Type B pancreatic cell (in vitro differentiated cells): ENCODE data around the gene ARPIN. TPM values are rescaled to one million over a fixed set of nuclear protein-coding genes. Genes with fewer than 3 reads are reported as not detected.

ENCODE experiments used
- DNase-seq: peaks from one replicate; pipeline ENCODE4 v3.0.0; 2021; ENCODE audit warnings: mixed read lengths; ENCODE audit not compliant: unreplicated experiment; ENCODE audit errors: extremely low spot score
- H3K27ac Mint-ChIP-seq: 2 replicates; pipeline ENCODE4 v1.8.0; 2021; ENCODE audit warnings: mild to moderate bottlenecking, mixed read lengths
- H3K27me3 Mint-ChIP-seq: 2 replicates; pipeline ENCODE4 v1.8.0; 2021; ENCODE audit warnings: mixed read lengths
- H3K36me3 Mint-ChIP-seq: 2 replicates; pipeline ENCODE4 v1.8.0; 2021; ENCODE audit warnings: mixed read lengths
- H3K4me1 Mint-ChIP-seq: one replicate; pipeline ENCODE4 v1.8.0; 2021; ENCODE audit warnings: mixed read lengths; ENCODE audit not compliant: unreplicated experiment
- H3K4me3 Mint-ChIP-seq: 2 replicates; pipeline ENCODE4 v1.8.0; 2021; ENCODE audit warnings: mild to moderate bottlenecking, mixed read lengths
- H3K9me3 Mint-ChIP-seq: 2 replicates; pipeline ENCODE4 v1.8.0; 2021; ENCODE audit warnings: mixed read lengths
- total RNA-seq: library from RNA; stranded (reverse); gene quantifications from 2 replicates; pipeline ENCODE4 v1.2.1, GENCODE V29; 2021; ENCODE audit warnings: low replicate concordance
- TF ChIP-seq, protein P1 (sequence below): fragments of 200-600 bp; sonication (generic); conservative IDR thresholded peaks from 2 replicates; pipeline ENCODE4 v1.5.0; 2021; ENCODE audit warnings: antibody characterized with exemption, mild to moderate bottlenecking

The ARPIN gene
- total RNA-seq, 1 donor from 2014 or later = 22.7 TPM

DNA sequence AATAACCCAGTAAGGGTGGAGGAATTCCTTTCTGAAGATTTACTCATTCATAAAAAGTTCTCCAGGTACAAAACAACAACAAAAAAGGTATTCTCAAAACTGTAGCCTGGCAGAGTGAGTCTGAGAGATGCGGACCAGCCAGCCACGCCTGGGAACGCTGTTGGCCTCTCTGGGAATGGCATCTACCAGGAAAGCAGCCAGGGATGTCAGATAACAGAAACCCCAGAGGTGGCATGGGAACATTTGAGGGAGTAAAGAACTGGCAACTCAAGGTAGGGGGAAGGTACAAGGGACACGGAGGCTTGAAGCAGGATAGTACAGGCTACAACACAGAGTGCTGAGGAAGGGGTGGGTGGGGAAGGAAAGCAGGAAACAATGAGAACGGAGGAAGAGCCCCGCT is 11.9 kb downstream of the ARPIN start:
- H3K4me1 Mint-ChIP-seq = peaks cover 5% of the 10 kb centered on the region
- no peak overlapping the region for H3K27ac Mint-ChIP-seq
- H3K27me3 Mint-ChIP-seq = no peaks in the 10 kb centered on the region
- no peak overlapping the region for H3K4me3 Mint-ChIP-seq
- H3K36me3 Mint-ChIP-seq = peaks cover 9% of the 10 kb centered on the region
- H3K9me3 Mint-ChIP-seq = no peaks in the 10 kb centered on the region
- TF ChIP-seq, protein P1, sequence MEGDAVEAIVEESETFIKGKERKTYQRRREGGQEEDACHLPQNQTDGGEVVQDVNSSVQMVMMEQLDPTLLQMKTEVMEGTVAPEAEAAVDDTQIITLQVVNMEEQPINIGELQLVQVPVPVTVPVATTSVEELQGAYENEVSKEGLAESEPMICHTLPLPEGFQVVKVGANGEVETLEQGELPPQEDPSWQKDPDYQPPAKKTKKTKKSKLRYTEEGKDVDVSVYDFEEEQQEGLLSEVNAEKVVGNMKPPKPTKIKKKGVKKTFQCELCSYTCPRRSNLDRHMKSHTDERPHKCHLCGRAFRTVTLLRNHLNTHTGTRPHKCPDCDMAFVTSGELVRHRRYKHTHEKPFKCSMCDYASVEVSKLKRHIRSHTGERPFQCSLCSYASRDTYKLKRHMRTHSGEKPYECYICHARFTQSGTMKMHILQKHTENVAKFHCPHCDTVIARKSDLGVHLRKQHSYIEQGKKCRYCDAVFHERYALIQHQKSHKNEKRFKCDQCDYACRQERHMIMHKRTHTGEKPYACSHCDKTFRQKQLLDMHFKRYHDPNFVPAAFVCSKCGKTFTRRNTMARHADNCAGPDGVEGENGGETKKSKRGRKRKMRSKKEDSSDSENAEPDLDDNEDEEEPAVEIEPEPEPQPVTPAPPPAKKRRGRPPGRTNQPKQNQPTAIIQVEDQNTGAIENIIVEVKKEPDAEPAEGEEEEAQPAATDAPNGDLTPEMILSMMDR = no peak
- DNase-seq = peak; percentile 13

DNA sequence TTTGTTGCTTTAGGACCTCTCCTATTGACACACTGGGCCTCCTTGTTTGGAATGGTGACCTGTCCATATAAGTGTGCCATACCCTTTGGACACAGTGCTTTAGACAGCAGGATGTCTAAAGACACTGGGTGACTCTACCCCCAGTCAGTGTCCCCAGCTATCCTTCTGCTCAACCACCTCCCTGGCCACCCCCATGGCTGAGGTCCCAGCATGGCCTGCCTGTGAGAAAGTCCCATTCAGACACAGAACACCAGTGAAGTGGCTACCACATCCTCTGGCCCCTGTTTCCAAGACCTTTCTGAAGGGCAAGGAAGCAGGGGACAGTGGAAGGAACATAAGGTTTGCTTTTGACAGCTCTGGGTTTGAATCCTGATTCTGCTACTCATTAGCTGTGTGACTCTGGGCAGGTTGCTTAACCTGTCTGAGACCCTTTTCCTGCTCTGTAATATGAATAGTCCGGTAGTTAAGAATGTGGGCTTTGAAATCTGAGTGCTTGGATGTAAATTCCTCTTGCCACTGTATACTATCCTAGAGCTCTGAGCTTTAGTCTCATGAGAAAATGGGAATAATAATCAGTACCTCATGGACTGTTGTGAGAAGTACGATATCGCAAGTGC is 12.7 kb downstream of the ARPIN start:
- Mint-ChIP-seq H3K9me3 (no peaks in the 10 kb centered on the region), H3K27ac (peak overlapping the region; percentile 57), H3K27me3 (no peaks in the 10 kb centered on the region), H3K4me3 (peak overlapping the region; percentile 66), H3K36me3 (peaks cover 3% of the 10 kb centered on the region), H3K4me1 (peaks cover 5% of the 10 kb centered on the region)
- DNase-seq = no peak
- TF ChIP-seq, protein P1 = no peak

DNA sequence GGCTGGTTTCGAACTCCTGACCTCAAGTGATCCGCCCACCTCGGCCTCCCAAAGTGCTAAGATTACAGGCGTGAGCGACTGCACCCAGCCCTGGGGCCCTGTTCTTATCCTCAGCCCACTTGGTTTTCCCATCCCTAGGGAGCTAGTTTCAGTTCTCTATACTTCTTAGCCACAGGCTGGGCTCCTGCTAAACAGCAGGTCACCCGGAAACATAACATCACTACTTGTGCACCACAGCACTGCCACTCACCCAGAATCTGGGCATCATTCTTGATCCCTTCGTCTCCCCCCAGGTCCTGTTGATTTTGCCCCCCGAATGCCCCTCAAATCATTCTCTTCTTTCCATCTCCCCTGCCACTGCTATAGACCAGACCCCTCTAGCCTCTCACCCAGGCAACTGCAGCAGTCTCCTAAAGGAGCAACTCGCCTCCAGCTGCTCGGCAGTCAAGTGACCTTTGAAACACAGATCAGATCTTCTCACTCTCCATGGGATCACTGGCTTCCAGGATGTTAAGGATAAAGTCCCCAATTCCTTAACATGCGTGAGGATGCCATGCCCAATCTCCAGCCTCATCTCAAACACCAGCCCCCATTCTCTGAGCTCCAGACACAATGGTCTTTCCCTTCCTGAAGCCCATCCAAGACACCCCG is 13.3 kb downstream of the ARPIN start:
- H3K4me3 Mint-ChIP-seq = peak overlapping the region; percentile 66
- peak overlapping the region; percentile 57 for H3K27ac Mint-ChIP-seq
- peaks cover 5% of the 10 kb centered on the region for H3K4me1 Mint-ChIP-seq
- no peaks in the 10 kb centered on the region for H3K9me3 Mint-ChIP-seq
- peaks cover 3% of the 10 kb centered on the region for H3K36me3 Mint-ChIP-seq
- no peaks in the 10 kb centered on the region for H3K27me3 Mint-ChIP-seq
- TF ChIP-seq, protein P1 = no peak
- no peak for DNase-seq

DNA sequence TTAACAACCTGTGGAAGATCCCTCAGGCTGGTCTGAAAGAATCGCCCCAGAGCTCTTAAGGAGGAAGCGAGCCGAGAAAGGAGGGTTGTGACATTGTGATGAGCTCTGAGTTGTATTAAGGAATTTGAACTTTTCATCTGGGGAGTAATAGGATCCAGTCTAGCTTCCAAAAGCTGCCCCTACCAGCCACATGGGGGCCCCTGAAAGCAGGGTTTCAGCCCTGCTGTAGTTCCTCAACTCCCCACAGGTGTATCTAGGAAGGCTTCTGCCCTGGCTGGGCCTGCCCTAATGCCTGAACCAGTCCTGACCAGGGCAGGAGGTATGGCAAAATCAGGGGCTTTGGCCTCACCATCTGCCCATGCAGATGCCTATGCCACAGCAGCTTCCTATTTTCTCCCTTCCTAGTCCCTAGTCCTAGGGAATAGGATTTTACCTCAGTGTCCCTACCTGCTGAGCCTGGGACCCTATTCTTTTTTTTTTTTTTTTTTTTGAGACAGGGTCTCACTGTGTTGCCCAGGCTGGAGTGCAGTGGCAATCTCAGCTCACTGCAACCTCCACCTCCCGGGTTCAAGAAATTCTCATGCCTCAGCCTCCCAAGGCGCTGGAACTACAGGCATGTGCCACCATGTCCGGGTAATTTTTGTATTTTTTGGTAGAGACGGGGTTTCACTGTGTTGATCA is 14.0 kb downstream of the ARPIN start:
- Mint-ChIP-seq H3K4me1 (peaks cover 5% of the 10 kb centered on the region), H3K27me3 (no peaks in the 10 kb centered on the region), H3K27ac (no peak overlapping the region), H3K36me3 (peaks cover 3% of the 10 kb centered on the region), H3K4me3 (peak overlapping the region; percentile 23), H3K9me3 (no peaks in the 10 kb centered on the region)
- no peak for DNase-seq
- TF ChIP-seq, protein P1 = peak; percentile 71

DNA sequence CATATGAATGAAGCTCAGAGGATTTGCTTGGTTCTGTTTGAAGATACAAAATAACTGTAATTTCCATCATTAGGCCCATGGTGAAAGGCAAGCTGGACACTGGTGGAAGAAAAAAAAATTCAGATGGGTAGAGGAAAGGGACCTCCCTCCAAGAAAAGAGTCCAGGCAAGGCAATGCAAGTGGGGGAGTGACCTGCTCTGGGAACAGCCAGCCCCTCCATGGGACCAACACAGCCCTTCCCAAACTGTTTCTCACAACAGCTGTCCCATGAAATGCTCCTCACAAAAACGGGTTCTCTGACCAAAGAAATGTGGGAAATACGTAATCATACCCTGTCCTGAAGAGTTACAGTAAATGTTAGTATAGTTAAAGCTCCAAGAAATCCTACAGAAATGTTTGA is 14.6 kb downstream of the ARPIN start:
- no peak for DNase-seq
- peaks cover 10% of the 10 kb centered on the region for H3K4me1 Mint-ChIP-seq
- no peak overlapping the region for H3K27ac Mint-ChIP-seq
- H3K4me3 Mint-ChIP-seq = peak overlapping the region; percentile 23
- TF ChIP-seq, protein P1 = no peak
- no peaks in the 10 kb centered on the region for H3K27me3 Mint-ChIP-seq
- H3K36me3 Mint-ChIP-seq = peaks cover 3% of the 10 kb centered on the region
- H3K9me3 Mint-ChIP-seq = no peaks in the 10 kb centered on the region
